Uterus (tissue), 4 donors: ENCODE data around the gene MIPEP. TPM values are rescaled to one million over a fixed set of nuclear protein-coding genes. Genes with fewer than 3 reads are reported as not detected.

Source experiments
- DNase-seq, 2 donors: peaks; one replicate each; pipeline ENCODE4 v3.0.0-alpha.2; 2019 to 2020
- H3K27ac ChIP-seq, 2 donors: fragments of 200-600 bp; sonication (generic); 1 replicate in 1 of 2; 2 replicates in 1 of 2; pipeline ENCODE4 v1.5.1; 2016 to 2018
- H3K27me3 ChIP-seq, 2 donors: fragments of 200-600 bp; sonication (generic); one replicate each; pipeline ENCODE4 v1.5.1; 2018 to 2019; ENCODE audit warnings: control low read depth in 1 of 2
- H3K36me3 ChIP-seq, 2 donors: fragments of 200-600 bp; sonication (generic); one replicate each; pipeline ENCODE4 v1.5.1; 2019; ENCODE audit warnings: control low read depth in 1 of 2
- H3K4me1 ChIP-seq, 2 donors: fragments of 200-600 bp; sonication (generic); one replicate each; pipeline ENCODE4 v1.5.1; 2018 to 2019; ENCODE audit warnings: control low read depth in 1 of 2
- H3K4me3 ChIP-seq, 2 donors: fragments of 200-600 bp; sonication (generic); 1 replicate in 1 of 2; 2 replicates in 1 of 2; pipeline ENCODE4 v1.5.1; 2018 to 2019; ENCODE audit warnings: mild to moderate bottlenecking in 1 of 2
- H3K9me3 ChIP-seq, 2 donors: fragments of 200-600 bp; sonication (generic); one replicate each; pipeline ENCODE4 v1.5.1; 2019; ENCODE audit warnings: control low read depth in 1 of 2
- POLR2A ChIP-seq, 2 donors: fragments of 450-650 bp; IDR thresholded peaks; one replicate each; pipeline ENCODE4 v1.6.1; 2016; ENCODE audit warnings: antibody characterized with exemption in 2 of 2, mild to moderate bottlenecking in 1 of 2, moderate library complexity in 1 of 2
- intact Hi-C: fragments of 100-400 bp; cut with DNase I; formaldehyde crosslinking; loops from one replicate; pipeline ENCODE4 v1.15.1; 2023; ENCODE audit warnings: low total_unique reads
- total RNA-seq, 4 donors: library from RNA; depleted of rRNA in 3 of 4; stranded (reverse); fragments of >200 nt in 3 of 4; gene quantifications; one replicate each; pipeline versions ENCODE4 v1.1.0 to v1.2.4, GENCODE V29; 2014 to 2023
- TF ChIP-seq, protein P1 (sequence below), 4 experiments: fragments of 200-600 bp in 2 of 4; fragments of 450-650 bp in 2 of 4; sonication (generic) in 2 of 4; IDR thresholded peaks; one replicate each; pipeline ENCODE4 v1.5.1; 2016 to 2019; ENCODE audit warnings: antibody characterized with exemption in 4 of 4, mild to moderate bottlenecking in 2 of 4, moderate library complexity in 1 of 4
- donor health status: DM: yes; HTN: yes; CAD: no.

Gene MIPEP
- total RNA-seq, 4 donors from 2014 or later: 0.77 to 31.5 (median 19.3) TPM

DNA sequence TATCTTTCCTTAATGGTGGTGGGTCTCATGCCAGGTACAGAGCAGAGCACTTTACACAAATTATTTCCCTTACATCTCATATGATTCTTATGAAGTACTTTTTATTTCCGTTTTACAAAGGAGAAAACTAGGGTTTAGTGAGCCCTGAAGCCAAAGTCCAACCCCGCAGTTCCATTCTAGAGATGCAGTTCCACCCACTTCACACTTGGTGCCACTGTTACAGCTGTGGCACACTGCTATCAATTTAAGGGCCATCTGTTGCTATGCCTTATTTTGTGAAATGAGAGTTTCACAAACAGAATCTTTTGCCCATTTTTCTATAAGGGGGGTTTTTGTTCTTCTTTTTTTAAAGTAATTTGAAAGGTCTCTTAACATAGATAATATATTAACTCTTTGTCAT, 12.9 kb downstream of the MIPEP start:
- no peak for DNase-seq
- intact Hi-C loops: loop anchor here (10.0 kb wide), 1 partner anchor 411 kb away; no protein-coding TSS in a partner anchor

DNA sequence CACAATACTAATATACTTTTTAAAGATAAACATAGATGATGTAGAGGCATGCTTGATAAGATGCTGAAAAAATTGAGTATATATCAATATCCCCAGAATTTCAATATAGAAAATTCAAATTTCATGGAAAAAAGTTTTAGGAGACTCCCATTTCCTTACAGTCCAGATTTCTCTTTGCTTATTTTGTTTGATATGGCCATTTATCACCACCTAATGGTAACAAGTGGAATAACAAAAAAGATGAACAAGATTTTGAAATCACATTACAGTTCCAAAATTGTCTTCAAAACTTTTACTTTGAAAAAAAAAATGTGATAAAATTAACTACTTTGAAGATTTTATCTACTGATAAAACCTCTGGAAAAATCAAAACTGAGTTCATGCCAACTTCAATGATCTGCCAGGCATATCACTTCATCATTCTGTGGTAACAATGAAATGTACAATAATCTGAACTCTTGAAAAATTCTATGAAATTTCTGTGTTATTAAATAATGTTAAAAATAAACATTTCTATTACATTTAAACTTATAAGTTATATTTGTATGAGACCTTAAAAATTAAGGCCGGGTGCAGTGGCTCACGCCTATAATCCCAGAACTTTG, 17.5 kb downstream of the MIPEP start:
- Histone ChIP-seq H3K27ac (no peak overlapping the region), H3K36me3 (no peaks in the 10 kb centered on the region), H3K27me3 (no peaks in the 10 kb centered on the region), H3K4me1 (no peaks in the 10 kb centered on the region), H3K9me3 (no peaks in the 10 kb centered on the region), H3K4me3 (no peak overlapping the region)
- no peak for DNase-seq
- TF ChIP-seq POLR2A (IDR thresholded peaks at IDR 0.05): no peak
- TF ChIP-seq, protein P1, sequence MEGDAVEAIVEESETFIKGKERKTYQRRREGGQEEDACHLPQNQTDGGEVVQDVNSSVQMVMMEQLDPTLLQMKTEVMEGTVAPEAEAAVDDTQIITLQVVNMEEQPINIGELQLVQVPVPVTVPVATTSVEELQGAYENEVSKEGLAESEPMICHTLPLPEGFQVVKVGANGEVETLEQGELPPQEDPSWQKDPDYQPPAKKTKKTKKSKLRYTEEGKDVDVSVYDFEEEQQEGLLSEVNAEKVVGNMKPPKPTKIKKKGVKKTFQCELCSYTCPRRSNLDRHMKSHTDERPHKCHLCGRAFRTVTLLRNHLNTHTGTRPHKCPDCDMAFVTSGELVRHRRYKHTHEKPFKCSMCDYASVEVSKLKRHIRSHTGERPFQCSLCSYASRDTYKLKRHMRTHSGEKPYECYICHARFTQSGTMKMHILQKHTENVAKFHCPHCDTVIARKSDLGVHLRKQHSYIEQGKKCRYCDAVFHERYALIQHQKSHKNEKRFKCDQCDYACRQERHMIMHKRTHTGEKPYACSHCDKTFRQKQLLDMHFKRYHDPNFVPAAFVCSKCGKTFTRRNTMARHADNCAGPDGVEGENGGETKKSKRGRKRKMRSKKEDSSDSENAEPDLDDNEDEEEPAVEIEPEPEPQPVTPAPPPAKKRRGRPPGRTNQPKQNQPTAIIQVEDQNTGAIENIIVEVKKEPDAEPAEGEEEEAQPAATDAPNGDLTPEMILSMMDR (IDR thresholded peaks at IDR 0.05): peak; percentile 56 to 74 (median 60)
- intact Hi-C loops: loop anchor here (10.0 kb wide), 1 partner anchor 407 kb away; no protein-coding TSS in a partner anchor

More for the DNA sequence above, 12.9 kb downstream of the MIPEP start:
- Histone ChIP-seq H3K27me3 (no peaks in the 10 kb centered on the region), H3K4me3 (no peak overlapping the region), H3K36me3 (no peaks in the 10 kb centered on the region), H3K27ac (no peak overlapping the region), H3K4me1 (no peaks in the 10 kb centered on the region), H3K9me3 (no peaks in the 10 kb centered on the region)
- TF ChIP-seq, protein P1 (IDR thresholded peaks at IDR 0.05): no peak
- TF ChIP-seq POLR2A (IDR thresholded peaks at IDR 0.05): no peak

DNA sequence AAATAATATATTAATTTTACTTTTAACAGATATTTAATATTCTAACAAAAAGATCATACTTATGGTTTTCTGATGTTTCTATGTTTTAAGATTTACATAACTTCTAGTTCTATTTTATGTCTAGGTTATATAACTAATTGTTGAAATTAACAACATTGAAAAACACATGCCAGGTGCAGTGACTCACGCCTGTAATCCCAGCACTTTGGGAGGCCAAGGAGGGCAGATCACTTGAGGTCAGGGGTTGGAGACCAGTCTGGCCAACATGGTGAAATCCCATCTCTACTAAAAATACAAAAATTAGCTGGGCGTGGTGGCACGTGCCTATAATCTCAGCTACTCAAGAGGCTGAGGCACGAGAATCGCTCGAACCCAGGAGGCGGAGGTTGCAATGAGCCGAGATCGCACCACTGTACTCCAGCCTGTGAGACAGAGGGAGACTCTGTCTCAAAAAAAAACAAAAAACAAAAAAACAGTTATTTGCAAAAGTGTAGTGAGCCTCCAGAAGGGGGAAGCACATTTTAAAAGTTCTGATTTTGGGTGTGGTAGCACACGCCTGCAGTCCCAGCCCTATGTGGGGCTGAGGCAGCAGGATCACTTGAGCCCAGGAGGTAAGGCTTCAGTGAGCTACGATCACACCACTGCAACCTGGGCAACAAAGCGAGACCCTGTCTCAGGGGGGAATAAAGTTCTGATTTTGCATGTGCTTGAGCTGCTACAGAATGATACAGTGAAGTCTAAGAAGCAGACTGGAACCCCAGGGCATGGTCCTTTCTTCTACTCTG, 18.7 kb downstream of the MIPEP start:
- no peak overlapping the region for H3K27ac ChIP-seq
- H3K36me3 ChIP-seq: no peaks in the 10 kb centered on the region
- no peak overlapping the region for H3K4me3 ChIP-seq
- H3K27me3 ChIP-seq: no peaks in the 10 kb centered on the region
- H3K9me3 ChIP-seq: no peaks in the 10 kb centered on the region
- no peak for DNase-seq
- no peak for TF ChIP-seq POLR2A (IDR thresholded peaks at IDR 0.05)
- TF ChIP-seq, protein P1 (IDR thresholded peaks at IDR 0.05): no peak
- intact Hi-C loops: loop anchor here (10.0 kb wide), 1 partner anchor 406 kb away; no protein-coding TSS in a partner anchor
- H3K4me1 ChIP-seq: no peaks in the 10 kb centered on the region

- intact Hi-C loops: no loop called here
- TF ChIP-seq, protein P1 (IDR thresholded peaks at IDR 0.05): no peak
- TF ChIP-seq POLR2A (IDR thresholded peaks at IDR 0.05): no peak
Measured at GRCh38 chr13:23868521-23868920, 20.7 kb downstream of the MIPEP start.

GRCh38 chr13:23867027-23867491, 22.1 kb downstream of the MIPEP start:
- Histone ChIP-seq H3K4me1 (no peaks in the 10 kb centered on the region), H3K27me3 (no peaks in the 10 kb centered on the region), H3K4me3 (no peak overlapping the region), H3K27ac (no peak overlapping the region), H3K9me3 (no peaks in the 10 kb centered on the region), H3K36me3 (no peaks in the 10 kb centered on the region)
- DNase-seq: no peak
- intact Hi-C loops: no loop called here
- TF ChIP-seq POLR2A (IDR thresholded peaks at IDR 0.05): no peak
- TF ChIP-seq, protein P1 (IDR thresholded peaks at IDR 0.05): no peak

More at GRCh38 chr13:23868521-23868920, 20.7 kb downstream of the MIPEP start:
- no peaks in the 10 kb centered on the region for H3K36me3 ChIP-seq
- no peak overlapping the region for H3K4me3 ChIP-seq
- H3K27me3 ChIP-seq: no peaks in the 10 kb centered on the region
- H3K27ac ChIP-seq: no peak overlapping the region
- DNase-seq: no peak
- H3K4me1 ChIP-seq: no peaks in the 10 kb centered on the region
- no peaks in the 10 kb centered on the region for H3K9me3 ChIP-seq
